H1 (cell line): ENCODE results near the gene PI4KA. TPM values are rescaled to one million over a fixed set of nuclear protein-coding genes. Genes with fewer than 3 reads are reported as not detected.

Source experiments
- TCF12 ChIP-seq: IDR thresholded peaks from 2 replicates; pipeline ENCODE4 v1.6.1; 2011; ENCODE audit warnings: low read depth, mild to moderate bottlenecking, low read length
- polyA plus RNA-seq, 7 experiments: library from polyadenylated mRNA; depleted of rRNA in 3 of 7; stranded (reverse) in 5 of 7; unstranded in 2 of 7; fragments of >200 nt in 5 of 7; fragments of 200-250 nt in 2 of 7; gene quantifications; 1 replicate in 5 of 7; 2 replicates in 1 of 7; 4 replicates in 1 of 7; pipeline versions ENCODE4 v1.2.1 to v1.2.3, GENCODE V29; 2011 to 2013; ENCODE audit warnings: missing spikeins in 2 of 7, mixed read lengths in 2 of 7
- total RNA-seq: library from RNA; stranded (reverse); fragmentation: NEBNext Ultra II Directional; extraction: Animal tissue kit (Norgen Biotek cat#: 25700); gene quantifications from 2 replicates; pipeline ENCODE4 v1.2.1, GENCODE V29; 2021
- TF ChIP-seq, protein P1 (sequence below): IDR thresholded peaks from 2 replicates; pipeline ENCODE4 v1.6.1; 2011; ENCODE audit warnings: low read depth, mild to moderate bottlenecking, low read length; ENCODE audit not compliant: insufficient read depth
- TF ChIP-seq, protein P2 (sequence below), 3 experiments: IDR thresholded peaks; 1 replicate in 2 of 3; 2 replicates in 1 of 3; pipeline versions ENCODE4 v1.5.1 to v1.6.1; 2011; ENCODE audit warnings: low read length in 3 of 3, mild to moderate bottlenecking in 3 of 3, inconsistent platforms in 2 of 3, low read depth in 1 of 3, moderate library complexity in 1 of 3; ENCODE audit not compliant: insufficient read depth in 1 of 3; ENCODE audit errors: control extremely low read depth in 1 of 3
- TF ChIP-seq, protein P3 (sequence below): IDR thresholded peaks from 2 replicates; pipeline ENCODE4 v1.6.1; 2012; ENCODE audit warnings: low read length, inconsistent platforms
- TF ChIP-seq, protein P4 (sequence below): IDR thresholded peaks from 2 replicates; pipeline ENCODE4 v1.6.1; 2011; ENCODE audit warnings: low read length, improper control_type of control experiment

Gene PI4KA
- total and polyA plus RNA-seq, 2 of the 8 experiments (the other 6 are each of a cell fraction or from before 2014, with no cell fraction given) = 22.5 to 37.7 TPM

DNA sequence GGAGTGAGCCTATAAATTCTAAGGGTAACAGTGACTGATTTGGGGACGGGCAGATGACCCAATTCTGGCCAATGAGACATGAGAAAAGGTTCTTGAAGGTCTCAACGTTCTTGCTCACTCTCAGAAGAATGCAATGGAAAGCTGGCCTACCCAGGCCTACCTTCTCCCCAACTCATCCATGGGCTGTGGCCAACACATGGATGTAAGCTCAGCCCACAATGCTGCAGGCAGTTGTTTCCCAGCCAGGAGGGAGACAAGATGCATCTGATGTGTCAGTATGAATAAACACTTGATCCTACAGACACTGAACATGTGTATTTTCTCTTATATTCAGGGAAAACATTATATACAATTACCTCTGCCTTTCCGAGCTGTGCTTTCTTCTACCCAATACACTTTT is 24.4 kb downstream of the PI4KA start (continued):
- TF ChIP-seq, protein P1, sequence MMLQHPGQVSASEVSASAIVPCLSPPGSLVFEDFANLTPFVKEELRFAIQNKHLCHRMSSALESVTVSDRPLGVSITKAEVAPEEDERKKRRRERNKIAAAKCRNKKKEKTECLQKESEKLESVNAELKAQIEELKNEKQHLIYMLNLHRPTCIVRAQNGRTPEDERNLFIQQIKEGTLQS = no peak
- TF ChIP-seq, protein P2, sequence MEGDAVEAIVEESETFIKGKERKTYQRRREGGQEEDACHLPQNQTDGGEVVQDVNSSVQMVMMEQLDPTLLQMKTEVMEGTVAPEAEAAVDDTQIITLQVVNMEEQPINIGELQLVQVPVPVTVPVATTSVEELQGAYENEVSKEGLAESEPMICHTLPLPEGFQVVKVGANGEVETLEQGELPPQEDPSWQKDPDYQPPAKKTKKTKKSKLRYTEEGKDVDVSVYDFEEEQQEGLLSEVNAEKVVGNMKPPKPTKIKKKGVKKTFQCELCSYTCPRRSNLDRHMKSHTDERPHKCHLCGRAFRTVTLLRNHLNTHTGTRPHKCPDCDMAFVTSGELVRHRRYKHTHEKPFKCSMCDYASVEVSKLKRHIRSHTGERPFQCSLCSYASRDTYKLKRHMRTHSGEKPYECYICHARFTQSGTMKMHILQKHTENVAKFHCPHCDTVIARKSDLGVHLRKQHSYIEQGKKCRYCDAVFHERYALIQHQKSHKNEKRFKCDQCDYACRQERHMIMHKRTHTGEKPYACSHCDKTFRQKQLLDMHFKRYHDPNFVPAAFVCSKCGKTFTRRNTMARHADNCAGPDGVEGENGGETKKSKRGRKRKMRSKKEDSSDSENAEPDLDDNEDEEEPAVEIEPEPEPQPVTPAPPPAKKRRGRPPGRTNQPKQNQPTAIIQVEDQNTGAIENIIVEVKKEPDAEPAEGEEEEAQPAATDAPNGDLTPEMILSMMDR (IDR thresholded peaks at IDR 0.05; ENCODE audit: control extremely low read depth in 1 of 3, insufficient read depth in 1 of 3, low read depth in 1 of 3, low read length in 3 of 3) = no peak
- TF ChIP-seq, protein P3, sequence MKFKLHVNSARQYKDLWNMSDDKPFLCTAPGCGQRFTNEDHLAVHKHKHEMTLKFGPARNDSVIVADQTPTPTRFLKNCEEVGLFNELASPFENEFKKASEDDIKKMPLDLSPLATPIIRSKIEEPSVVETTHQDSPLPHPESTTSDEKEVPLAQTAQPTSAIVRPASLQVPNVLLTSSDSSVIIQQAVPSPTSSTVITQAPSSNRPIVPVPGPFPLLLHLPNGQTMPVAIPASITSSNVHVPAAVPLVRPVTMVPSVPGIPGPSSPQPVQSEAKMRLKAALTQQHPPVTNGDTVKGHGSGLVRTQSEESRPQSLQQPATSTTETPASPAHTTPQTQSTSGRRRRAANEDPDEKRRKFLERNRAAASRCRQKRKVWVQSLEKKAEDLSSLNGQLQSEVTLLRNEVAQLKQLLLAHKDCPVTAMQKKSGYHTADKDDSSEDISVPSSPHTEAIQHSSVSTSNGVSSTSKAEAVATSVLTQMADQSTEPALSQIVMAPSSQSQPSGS = no peak
- TF ChIP-seq, protein P4, sequence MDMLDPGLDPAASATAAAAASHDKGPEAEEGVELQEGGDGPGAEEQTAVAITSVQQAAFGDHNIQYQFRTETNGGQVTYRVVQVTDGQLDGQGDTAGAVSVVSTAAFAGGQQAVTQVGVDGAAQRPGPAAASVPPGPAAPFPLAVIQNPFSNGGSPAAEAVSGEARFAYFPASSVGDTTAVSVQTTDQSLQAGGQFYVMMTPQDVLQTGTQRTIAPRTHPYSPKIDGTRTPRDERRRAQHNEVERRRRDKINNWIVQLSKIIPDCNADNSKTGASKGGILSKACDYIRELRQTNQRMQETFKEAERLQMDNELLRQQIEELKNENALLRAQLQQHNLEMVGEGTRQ = no peak
- no peak for TF ChIP-seq TCF12
